RKO (cell line): ENCODE data around the gene SLC7A10.

Experiments
- DNase-seq: peaks from one replicate; pipeline ENCODE4 v3.0.0-alpha.2; 2016; ENCODE audit warnings: low spot score

SLC7A10 gene

DNA sequence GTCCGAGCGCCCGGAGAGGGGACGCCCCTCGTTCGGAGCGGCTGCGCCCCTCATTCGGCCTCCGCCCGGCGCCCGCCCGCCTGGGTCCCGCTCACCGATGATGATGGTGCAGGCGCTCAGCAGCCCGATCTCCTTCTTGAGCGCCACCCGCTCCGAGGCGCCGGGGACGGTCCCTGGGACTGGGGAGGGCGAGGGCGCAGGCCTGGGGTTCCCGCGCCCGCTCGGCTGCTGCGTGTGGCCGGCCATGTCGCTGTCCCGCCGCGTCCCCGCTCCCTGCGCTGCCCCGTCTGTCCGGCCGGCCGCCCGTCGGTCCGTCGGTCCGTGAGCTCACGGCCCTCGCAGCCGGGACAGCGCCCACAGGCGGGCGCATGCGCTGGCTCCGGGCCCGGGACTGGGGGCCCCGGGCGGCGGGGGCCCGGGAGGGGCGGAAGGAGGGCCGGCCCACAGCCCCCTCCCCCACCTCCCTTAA lies at the start of gene SLC7A10:
Gene SLC7A10, minus strand, starts transcription at position 393 of the 469 bp plus-strand sequence. Its CDS starts 147 bp downstream, at position 246.
- DNase-seq, result no peak

DNA sequence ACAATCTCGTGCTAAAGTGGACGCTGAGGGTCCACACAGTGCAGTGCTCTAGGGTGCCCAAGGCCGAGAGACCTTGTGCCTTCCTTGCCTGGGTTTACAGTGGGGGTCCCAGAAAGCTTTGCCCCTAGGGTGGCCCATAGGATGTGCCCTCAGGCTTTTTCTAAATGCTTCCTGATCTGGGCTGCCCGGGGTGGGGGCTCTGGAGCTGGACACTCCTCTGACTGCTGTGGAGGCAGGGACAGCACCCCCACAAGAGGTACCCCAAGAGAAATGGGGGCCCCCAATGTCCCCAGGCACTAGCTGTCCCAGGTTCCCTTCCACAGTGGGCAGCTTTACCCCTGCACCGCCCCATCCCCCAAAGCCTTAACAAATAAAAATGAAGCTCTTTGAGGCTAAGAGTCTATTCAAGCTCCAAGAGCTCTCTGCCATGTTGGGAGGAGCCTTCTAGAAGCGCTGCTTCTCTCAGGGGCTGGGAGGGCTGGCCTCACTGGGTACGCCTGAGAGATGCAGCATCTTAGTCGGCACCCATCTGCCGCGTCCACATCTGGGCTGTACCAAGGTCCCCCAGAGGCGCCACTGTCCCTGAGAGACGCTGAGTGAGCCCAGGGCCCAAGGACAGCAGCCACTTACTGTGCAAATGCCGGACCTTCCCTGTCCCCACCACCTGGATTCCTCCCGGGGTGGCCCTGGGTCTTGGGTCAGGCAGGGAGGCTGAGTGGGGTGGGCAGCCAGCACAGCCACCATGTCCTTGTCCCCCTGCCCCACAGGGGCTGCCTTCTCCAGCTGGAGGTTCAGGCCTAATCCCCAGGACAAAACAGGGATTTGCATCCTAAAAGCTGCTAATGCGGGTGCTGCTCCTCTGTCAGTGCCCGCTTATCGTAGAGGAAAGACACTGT lies 49.3 kb upstream of the SLC7A10 start:
- DNase-seq, result no peak

DNA sequence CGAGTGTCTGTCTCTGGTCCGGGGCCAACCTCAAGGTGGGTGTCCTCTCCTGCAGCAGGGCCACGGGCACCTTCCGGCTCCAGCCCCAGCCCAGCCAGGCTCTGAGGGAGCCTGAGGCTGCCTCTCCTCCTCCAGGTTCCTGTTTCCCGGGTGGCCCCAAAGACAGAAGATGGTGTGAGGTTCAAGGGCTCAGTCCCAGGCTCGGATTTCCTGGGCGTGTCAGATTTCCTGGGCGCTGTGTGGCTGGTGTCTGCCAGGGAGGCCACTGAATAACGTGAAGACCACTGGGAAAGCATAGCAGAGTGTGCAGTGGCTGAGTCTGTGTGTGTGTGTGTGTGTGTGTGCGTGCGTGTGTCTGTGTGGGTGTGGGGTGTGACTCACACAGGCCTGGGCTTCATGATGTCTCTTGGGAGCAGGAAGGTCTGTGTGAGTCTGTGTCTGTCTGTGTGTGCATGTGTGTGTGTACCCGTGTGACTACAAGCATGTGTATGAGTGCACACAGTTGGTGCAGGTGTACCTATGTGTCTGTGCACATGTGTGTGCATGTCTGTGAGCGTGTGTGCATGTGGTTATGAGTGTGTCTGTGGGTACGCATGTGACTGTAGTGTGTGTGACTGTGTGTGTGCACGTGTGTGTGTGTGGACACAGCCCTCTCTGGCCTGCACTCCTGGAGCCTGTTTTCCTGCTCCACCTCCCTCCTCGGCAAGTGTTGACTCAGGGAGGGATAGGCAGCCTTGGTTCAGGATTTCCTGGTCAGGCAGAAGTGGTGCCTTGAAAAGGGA lies 48.4 kb upstream of the SLC7A10 start:
- peak; percentile 19 for DNase-seq

DNA sequence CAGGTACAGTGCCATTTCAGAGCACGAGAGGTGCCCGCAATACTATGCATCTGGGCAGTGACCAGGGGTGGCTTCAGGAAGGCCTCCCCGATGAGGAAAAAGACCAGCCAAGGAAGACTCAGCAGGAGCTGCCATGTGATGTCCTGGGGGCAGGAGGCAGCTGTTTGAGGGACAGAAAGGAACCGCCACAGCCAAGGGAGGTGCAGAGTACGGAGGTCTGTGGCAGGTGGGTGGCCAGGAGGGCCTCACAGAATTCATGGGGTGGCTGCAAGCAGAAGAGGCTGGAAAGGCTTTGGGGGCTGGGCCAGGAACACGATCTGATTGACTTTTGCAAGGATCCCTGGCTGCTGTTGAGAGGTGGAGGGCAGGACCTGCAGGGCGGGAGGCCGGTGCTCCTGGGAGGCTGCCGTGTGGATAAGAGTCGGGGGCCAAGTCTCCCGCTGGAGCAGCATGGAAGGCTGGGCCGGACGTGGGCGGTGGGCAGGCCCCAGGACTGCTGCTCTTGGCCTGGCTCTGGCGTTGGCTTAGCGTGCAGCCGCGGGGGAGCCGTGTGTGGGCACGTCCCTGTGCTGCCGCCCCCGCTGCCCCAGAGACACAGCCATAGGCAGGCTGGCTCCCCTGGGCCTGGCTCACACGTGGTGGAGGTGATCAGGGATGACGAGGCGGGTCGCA lies 47.6 kb upstream of the SLC7A10 start:
- no peak for DNase-seq

DNA sequence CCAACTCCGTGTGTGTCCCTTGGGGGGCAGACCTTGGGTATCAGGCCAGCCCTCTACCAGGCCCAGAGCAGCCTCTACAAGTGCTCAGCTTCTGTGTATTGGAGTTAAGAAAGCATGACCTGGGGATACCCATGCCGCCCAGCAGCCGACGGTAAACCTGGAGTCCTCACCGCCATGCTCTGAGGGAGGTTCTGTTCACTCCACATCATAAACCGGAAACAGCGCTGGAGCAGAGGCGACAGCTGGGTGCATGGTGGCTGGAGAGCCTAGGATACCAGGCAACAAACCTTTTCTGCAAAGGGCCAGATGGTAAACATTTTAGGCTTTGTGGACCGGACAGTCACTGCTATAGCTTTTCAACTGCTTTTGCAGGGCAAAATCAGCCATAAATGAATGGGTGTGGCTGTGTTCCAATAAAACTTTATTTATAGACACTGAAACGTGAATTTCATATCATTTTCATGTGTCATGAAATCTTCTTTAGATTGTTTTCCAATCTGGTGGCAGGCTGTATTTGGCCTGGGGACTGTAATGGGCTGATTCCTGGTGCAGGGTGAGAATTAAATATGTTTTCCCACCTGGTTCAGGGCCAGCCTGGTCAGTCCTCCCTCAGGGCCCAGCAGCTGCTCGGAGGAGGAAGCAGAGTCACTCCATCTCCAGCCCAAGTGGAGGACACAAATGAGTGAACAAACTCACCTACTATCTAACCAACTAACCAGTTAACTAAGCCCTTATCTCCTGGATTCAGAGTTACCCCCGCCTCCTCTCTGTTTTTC lies 45.8 kb upstream of the SLC7A10 start:
- DNase-seq, result no peak

DNA sequence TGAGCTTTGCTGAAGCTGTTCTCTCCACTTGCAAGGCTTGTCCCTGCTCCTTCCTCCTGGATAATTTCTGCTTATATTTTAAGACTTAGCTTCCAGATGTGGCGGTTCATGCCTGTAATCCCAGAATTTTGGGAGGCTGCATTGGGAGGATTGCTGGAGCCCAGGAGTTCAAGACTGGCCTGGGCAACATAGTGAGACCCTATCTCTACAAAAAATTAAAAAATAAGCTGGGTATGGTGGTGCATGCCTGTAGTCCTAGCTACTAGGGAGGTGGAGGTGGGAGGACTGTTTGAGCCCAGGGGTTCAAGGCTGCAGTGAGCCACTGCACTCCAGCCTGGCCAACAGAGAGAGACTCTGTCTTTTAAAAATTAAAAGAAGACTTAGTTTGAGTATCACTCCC lies 45.1 kb upstream of the SLC7A10 start:
- no peak for DNase-seq

DNA sequence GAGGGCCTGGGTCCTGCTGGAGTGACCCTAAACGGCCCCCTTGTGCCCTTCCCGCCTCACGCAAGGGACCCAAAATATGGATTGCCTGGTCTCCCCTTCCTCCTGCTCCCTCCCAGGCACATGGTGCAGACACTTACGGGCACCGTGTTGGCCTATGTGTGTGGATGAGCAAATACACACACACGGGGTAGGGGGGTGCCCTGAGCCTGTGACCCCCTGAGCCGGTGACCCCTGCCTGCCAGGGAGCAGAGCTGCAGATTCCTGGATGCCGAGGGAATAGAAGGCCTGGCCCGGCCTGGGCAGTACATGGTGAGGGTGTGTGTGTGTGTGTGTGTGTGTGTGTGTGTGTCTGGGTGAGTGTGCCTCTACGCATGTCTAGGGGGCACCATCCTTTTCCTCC lies 43.4 kb upstream of the SLC7A10 start:
- no peak for DNase-seq

DNA sequence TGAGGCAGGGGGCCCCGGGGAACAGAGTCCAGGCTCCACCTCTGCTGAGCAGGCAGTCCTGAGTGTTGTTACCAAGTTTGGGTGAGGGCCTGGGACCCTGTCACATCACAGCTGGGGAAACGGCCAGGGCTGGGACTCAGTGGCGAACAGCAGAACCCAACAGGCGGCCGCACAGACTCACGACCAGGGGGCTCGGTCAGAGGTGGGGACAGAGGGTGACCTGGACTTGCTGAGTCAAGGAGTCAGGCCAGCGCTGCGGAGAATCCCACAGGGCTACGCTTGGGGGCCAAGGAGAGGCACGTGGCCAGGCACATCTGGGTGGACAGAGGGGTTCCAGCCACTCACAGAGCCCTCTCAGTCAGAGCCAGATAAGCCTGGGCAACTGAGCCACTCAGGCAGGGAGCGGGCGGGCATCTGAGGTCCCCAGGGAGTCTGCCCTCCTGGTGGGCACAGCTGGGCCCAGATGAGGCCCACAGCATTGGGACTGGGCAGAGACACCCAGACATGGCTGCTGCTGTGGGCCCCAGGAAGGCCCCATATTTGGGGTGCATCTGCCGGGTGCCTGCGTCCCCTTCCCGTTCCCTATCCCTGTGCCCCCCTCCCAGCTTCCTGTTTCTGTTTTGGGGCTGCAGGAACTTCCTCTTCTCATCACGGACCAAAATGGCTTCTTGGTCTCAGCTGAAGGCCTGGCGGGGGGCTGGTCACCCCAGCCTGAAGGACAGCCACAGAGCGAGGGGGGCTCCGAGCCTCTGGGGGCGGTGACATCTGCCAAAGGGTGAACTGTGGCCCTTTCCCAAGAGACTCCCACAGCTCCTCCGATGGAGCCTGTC lies 42.7 kb upstream of the SLC7A10 start:
- DNase-seq, result no peak

DNA sequence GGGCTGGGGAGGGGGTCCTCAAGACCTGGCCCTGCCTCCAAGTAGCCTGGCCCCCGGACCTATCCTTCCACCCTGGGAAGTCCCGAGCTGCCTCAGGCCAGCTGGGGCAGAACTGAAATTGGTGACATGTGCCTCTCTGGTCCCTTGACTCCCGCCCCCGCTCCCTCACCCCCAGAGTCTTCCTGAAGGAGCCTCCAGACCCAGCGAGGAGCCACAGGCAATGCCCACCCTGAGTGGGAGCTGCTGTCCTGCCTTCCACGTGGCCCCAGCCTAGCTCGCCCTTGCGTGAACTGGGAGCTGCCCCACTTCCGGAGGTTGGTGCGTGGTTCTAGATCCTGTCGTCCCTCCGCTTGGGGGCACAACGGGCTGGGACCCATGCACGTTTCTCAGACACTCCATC lies 42.1 kb upstream of the SLC7A10 start:
- no peak for DNase-seq

DNA sequence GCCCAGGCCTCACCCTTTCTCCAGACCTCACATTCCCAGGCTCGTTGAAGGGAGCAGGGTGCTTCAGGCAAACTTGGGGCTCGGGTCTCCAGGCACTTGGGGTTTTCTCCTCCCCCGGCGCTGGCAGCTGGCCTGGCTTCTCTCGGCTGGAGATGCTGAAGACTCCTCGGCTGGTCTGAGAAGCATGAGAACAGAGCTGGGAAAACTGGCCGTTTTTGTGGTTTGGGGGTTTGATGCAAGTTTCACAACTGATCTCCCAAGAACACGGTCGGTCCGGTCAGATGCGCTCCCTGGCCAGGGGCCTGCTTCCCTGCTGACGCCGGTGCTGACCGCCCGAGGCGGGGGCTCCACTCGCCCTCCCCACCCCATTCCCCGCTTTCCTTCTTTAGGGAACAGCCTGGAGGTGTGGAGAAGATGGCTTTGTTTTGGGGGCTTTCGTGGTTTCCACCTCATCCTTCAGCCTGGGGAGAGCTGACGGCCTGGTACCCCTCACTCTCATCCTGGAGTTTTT lies 41.4 kb upstream of the SLC7A10 start:
- no peak for DNase-seq

DNA sequence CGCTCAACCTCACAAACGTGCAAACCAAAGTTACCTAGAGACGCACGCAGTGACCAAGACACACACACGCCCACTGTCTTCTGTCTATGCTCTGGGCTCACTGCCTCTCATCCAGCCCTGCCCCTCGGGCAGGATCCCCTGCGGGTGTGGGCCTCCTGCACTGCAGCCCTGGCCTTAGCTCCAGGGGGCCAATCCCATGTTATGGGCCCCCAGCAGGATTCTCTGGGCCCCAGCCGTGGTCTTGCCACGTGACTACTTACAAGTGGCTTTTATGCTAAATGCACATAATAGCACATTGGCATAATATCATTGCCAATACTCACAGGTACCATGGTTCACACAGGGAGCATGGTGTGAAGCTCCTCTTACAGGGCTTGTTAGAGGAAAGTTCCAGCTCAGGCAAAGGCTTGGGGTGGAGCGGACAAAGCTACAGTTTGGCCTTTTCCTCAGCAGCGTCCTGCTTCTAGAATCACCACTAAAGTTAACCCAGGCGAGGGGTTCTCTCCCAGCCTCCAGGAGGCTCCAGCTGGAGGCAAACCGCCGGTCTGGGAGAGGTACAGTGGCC lies 39.3 kb upstream of the SLC7A10 start:
- no peak for DNase-seq

DNA sequence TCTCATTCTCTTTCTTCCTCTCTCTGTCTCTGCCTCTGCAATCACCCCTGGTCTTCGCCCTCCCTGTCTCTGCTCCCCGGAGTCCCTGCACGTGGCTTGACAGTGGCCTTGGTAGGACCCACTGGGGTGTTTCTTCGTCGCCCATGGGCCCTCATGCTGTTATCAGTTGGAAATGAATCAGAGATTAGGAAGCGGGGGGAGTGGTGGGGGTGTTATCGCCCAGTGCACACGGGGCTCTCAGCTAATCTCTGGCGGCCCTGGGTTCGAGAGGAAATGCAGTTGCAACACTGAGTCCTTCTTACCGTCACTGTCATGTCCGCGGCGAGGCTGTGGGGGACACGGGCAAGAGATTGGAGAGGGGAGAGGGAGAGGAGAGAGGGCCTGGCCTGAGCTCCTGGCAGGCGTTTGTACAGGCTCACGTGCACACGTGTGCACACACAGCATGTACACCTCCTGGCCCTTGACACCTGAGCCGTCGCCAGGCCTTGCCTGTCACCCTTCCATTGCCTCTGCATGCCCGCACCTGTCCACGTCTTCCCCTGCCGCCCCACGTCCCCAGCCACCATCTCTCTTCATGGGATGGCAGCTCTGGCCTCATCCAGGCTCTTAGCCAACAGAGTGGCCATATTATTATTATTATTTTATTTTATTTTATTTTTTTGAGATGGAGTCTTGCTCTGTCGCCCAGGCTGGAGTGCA lies 37.8 kb upstream of the SLC7A10 start:
- DNase-seq, result no peak

DNA sequence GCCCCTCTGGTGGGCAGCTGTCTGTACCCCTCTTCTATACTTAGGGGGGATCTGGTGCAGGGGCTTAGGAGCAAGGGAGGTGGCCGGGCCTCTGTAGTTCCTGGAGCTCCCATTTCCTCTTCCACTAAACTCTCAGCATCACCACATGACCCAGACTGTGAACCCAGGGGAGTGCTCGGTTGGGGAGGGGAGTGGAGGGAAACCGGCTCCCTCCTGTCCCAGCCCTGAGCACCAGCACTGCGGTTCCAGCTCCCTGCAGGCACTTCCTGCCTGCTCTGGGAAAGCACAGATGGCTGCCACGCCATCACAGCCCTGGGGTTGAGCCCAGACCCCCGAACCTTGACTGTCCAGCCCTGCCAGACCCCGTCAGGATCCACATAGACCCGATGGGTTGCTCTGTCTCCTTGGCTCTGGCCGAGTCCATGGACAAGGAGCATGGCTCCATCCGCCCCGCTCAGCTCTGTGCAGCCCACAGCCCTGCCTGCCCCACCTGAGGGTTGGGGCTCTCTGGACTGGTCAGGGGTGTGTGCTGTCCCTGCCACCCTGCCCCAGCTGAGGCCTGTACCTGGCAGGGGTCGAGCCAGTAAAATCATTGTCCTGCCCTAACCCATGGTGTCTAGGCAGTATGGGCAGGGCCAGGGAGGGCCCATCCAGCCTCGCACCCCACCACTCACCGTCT lies 36.0 kb upstream of the SLC7A10 start:
- DNase-seq, result no peak

DNA sequence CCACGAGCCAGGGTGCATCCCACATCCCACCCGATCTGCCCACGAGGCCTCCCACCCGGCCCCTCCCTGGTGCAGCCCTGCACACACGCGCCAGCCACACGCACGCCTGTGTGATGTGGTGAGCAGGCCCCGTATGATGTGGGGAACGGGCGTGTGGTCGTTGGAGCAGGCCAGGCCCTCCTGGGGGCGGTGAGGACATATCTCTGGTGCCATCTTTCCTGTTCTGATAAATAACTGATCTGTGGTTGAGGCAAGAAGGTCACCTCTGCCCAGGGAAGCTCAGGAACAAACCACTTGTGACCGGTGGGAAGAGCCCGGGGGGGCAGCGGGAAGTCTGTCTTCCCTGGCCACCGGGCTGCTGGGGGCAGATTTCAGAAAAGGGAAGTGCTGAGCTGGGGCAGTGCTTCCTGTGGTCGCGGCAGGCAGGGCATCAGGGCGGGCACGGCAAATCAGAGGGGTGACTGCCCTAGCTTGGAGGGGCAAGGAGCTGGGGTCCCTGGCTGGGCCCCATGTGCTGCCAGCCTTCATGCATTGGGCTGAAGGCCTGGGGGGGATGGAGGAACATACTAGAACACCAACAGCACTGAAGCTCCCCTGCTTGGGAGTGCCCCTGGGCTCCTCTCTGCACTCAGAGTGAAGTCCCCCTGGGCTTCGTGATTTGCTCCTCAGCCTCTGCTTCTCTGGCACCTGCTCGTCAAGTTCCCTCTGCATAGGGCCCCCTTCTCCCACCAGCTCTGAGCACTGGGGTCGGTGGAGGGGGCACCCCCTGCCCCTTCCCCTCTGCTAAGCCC lies 35.2 kb upstream of the SLC7A10 start:
- no peak for DNase-seq

DNA sequence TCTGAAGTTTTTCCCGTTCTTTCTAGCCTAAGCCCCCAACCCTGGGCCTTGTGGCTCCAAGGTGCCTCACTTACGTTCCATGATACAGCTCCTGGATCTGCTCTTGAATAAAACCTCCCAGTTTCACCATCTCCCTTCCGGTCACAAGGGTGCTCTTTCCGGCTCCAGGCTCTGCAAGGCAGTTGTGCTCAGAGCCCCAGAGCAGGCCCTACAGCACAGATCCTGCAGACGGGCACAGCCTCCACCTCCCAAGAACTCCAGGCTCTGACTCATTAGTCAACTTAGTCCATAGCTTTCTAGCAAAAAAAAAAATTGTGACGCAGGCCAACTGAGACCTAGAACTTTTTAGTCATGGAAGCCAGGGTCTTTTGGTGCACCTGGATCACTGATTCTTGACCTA lies 33.9 kb upstream of the SLC7A10 start:
- DNase-seq, result no peak

DNA sequence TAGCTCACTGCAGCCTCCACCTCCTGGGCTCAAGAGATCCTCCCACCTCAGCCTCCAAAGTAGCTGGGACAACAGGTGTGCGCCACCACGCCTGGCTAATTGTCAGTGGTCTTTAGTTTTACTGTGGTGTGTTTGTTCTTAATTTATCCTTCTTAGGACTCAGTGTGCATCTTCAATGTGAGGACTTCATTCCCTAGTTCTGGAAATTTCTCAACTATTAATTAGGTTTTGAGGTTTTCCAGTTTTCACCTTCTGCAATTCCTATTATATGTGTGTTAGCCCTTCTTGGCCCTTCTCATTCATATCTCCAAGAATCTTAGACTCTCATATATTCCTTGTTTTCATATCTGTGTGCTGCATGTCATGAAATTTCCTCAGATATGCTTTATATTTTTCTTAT lies 32.2 kb upstream of the SLC7A10 start:
- no peak for DNase-seq

DNA sequence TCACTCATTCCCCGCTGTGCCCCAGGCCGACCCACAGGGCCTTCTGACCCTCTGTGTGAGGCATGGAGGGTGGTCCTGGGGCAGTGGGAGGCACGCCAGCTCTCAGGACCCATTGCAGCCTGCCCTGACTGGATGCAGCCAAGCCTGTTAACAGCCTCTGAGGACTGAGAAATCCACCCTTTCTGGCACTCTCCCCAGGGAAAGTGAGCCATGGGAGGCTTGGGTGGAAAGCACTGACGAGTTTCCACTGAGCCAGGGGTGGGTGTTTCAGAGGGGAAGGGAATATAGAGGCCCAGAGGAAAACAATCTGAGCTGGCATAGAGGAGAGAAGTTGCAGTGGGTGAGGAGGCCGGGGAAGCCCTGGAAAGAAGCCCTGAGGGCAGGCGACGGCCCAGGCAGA lies 30.6 kb upstream of the SLC7A10 start:
- DNase-seq, result no peak

DNA sequence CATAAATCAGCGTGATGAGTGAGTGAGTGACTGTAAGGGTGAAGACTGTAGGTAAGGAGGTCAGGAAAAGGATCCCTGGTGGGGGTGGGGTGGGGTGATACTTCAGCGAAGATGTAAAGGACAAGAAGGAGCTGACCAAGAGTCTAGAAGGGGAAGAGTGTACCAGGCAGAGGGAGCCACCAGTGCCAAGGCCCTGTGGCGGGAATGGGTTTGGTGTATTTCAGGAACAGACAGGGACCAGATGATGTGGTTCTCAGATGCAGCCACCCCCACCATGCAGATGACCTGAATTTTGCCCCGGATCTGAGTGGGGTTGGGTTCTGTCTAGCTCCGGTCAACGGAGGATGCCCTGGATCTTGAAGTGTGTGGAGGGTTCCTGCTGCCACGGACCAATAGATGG lies 30.1 kb upstream of the SLC7A10 start:
- DNase-seq, result no peak
